T-helper 1 cell treated with Interleukin-12 subunit alpha and Interleukin-12 subunit beta and Interleukin-4 antibody, amounts not matched to agents 30 μg/mL and 1 μg/mL, for 36 hours (primary cell): ENCODE results near the gene CNTN1.

Experiments used
- H3K27ac Mint-ChIP-seq: one replicate; pipeline ENCODE4 v1.8.0; 2021; ENCODE audit warnings: mild to moderate bottlenecking, mixed read lengths
- H3K27me3 Mint-ChIP-seq: one replicate; pipeline ENCODE4 v1.8.0; 2021; ENCODE audit warnings: low read depth, mixed read lengths
- H3K36me3 Mint-ChIP-seq: one replicate; pipeline ENCODE4 v1.8.0; 2021; ENCODE audit warnings: low read depth, mixed read lengths
- H3K4me1 Mint-ChIP-seq: one replicate; pipeline ENCODE4 v1.8.0; 2021; ENCODE audit warnings: low read depth, mixed read lengths
- H3K4me3 Mint-ChIP-seq: one replicate; pipeline ENCODE4 v1.8.0; 2021; ENCODE audit warnings: mild to moderate bottlenecking, moderate library complexity, mixed read lengths
- H3K9me3 Mint-ChIP-seq: one replicate; pipeline ENCODE4 v1.8.0; 2021; ENCODE audit warnings: mixed read lengths

The CNTN1 gene

DNA sequence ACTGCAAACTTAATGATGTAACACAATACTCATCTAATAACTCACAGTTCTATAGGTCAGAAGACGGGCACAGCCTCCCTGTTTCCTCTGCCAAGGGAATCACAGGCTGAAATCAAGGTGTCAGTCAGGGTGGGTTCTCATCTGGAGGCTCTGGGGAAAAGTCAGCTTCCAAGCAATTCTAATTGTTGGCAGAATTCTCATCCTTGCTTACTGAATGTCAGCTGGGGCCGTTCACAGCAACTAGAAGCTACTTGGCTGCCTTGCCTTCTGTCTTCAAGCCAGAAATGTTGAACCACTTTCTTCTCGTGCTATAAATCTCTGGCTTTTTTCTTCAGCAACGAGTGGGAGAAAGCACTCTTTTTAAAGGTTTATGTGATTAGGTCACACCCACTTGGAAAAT is 415.8 kb downstream of the CNTN1 start:
- Mint-ChIP-seq H3K36me3 (no peaks in the 10 kb centered on the region), H3K4me1 (no peaks in the 10 kb centered on the region), H3K27me3 (no peaks in the 10 kb centered on the region), H3K27ac (no peak overlapping the region), H3K9me3 (no peaks in the 10 kb centered on the region), H3K4me3 (no peak overlapping the region)

DNA sequence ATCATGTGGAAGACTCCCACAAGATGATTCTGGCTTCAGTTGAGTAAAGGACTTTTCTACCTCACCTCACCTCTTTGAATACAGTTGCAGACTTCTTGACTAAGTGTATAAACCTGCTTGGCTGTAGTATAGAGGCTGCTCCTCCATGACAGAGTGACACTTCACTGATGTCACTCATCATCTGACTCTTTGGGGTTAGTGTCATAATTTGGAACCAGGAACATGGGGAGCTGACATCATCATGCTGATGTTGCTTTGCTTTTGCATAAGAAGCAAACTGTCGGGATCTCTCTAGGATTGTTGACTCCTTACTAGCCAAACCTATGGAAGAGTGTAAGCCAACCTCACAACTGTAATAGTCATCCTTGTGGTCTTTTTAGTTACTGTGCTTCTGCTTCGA is 420.7 kb downstream of the CNTN1 start:
- Mint-ChIP-seq H3K4me1 (no peaks in the 10 kb centered on the region), H3K4me3 (no peak overlapping the region), H3K36me3 (no peaks in the 10 kb centered on the region), H3K9me3 (no peaks in the 10 kb centered on the region), H3K27ac (no peak overlapping the region), H3K27me3 (no peaks in the 10 kb centered on the region)

DNA sequence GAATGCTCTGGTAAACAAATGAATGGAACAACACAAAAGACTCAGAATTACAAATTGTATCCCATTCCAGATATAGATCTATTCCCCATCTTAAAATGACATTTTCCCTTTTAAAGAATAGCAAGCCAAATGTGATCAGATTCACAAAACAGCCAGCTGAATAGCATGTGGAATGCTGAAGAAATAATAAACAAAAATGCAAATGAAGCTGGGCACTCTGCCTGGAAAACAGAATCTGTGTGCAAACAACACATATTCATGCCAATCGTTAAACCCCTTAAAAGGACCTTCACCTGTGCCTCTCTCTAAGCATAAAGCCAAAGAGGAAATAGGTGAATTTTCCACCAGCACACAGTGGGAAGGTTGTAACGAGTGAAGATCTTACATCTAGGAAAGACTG is 428.0 kb downstream of the CNTN1 start:
- Mint-ChIP-seq H3K36me3 (no peaks in the 10 kb centered on the region), H3K9me3 (no peaks in the 10 kb centered on the region), H3K27me3 (no peaks in the 10 kb centered on the region), H3K27ac (no peak overlapping the region), H3K4me1 (no peaks in the 10 kb centered on the region), H3K4me3 (no peak overlapping the region)

DNA sequence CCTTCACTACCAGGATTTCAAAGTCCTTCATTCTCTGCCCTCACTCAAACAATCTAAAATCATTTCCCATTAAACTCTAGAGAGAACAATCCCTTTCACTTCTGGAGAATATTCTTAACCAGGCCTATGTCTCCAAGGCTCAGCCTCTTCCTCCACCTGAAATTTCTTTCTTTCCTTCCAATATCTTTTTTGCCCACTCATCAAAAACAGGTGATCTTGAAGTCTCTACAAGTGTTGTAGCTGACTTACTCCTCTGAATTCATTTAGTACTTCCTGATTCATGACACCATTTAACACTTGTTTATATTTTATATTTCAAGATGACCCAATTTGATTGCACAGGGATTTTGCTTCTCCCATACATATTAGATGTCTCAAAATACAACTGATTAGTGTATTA is 429.1 kb downstream of the CNTN1 start:
- Mint-ChIP-seq H3K27ac (no peak overlapping the region), H3K27me3 (no peaks in the 10 kb centered on the region), H3K36me3 (no peaks in the 10 kb centered on the region), H3K4me1 (no peaks in the 10 kb centered on the region), H3K4me3 (no peak overlapping the region), H3K9me3 (no peaks in the 10 kb centered on the region)
